Measurements from ENCODE around the gene PLEKHA1. TPM values are rescaled to one million over a fixed set of nuclear protein-coding genes. Genes with fewer than 3 reads are reported as not detected.

PLEKHA1 gene
- total and polyA plus RNA-seq, 2 of the 4 experiments (the other 2 are of a cell fraction), result 7.2 to 9.5 TPM

- Histone ChIP-seq H4K20me1 (ENCODE audit: insufficient read depth, low read length) (no peaks in the 10 kb centered on the region), H3K18ac (ENCODE audit: low read depth, low read length) (no peak overlapping the region), H4K8ac (ENCODE audit: low read depth in 2 of 2, low read length in 2 of 2) (no peak overlapping the region), H3K79me1 (ENCODE audit: low read depth in 1 of 2, low read length in 2 of 2) (no peaks in the 10 kb centered on the region), H4K5ac (ENCODE audit: low read depth, low read length) (no peak overlapping the region), H3K27me3 (ENCODE audit: control insufficient read depth, insufficient read depth, low read length) (peaks cover 13% of the 10 kb centered on the region), H3K56ac (ENCODE audit: extremely low read depth, insufficient read depth, low read length) (no peak overlapping the region), H3K4ac (ENCODE audit: low read depth, low read length) (no peak overlapping the region), H2AK5ac (ENCODE audit: low read depth, low read length) (no peak overlapping the region), H2BK20ac (ENCODE audit: low read depth, low read length) (no peak overlapping the region), H3K36me3 (ENCODE audit: control insufficient read depth, insufficient read depth, low read length) (no peaks in the 10 kb centered on the region), H4K91ac (ENCODE audit: insufficient read depth, low read depth, low read length) (no peak overlapping the region), H2AFZ (replicated peaks; ENCODE audit: low read length, poor library complexity) (no peak overlapping the region), H3K4me1 (ENCODE audit: control insufficient read depth, insufficient read depth, low read length) (no peaks in the 10 kb centered on the region), H3K9ac (ENCODE audit: low read depth, low read length) (no peak overlapping the region), H3K27ac (ENCODE audit: insufficient read depth, low read length) (no peak overlapping the region), H2BK5ac (ENCODE audit: low read depth, low read length, poor library complexity, severe bottlenecking) (no peak overlapping the region), H3K9me3 (ENCODE audit: control insufficient read depth, insufficient read depth, low read length) (no peaks in the 10 kb centered on the region), H3K9me1 (ENCODE audit: insufficient read depth, low read length) (no peaks in the 10 kb centered on the region), H3K23ac (ENCODE audit: low read depth, low read length) (no peak overlapping the region), H2AK9ac (replicated peaks; ENCODE audit: low read depth, low read length, poor library complexity) (no peak overlapping the region), H3K4me3 (ENCODE audit: insufficient read depth, low read depth, low read length) (no peak overlapping the region), H2BK15ac (ENCODE audit: low read depth, low read length) (no peak overlapping the region), H3K14ac (replicated peaks; ENCODE audit: low read depth, low read length) (no peak overlapping the region), H3K4me2 (ENCODE audit: low read depth, low read length) (no peak overlapping the region), H2BK120ac (ENCODE audit: low read depth, low read length) (no peak overlapping the region)
- no TSS peak for BruUV-seq (replicated peaks)
- TF ChIP-seq CHD1 (IDR thresholded peaks at IDR 0.05; ENCODE audit: low read depth, low read length) (no peak), POLR2A (IDR thresholded peaks at IDR 0.05; ENCODE audit: low read depth, low read length) (no peak), MAZ (IDR thresholded peaks at IDR 0.05; ENCODE audit: borderline replicate concordance, low read depth, low read length) (no peak), MAFK (IDR thresholded peaks at IDR 0.05; ENCODE audit: low read depth, low read length) (no peak), RAD21 (IDR thresholded peaks at IDR 0.05; ENCODE audit: low read length) (no peak), MXI1 (IDR thresholded peaks at IDR 0.05; ENCODE audit: borderline replicate concordance, low read depth, low read length) (no peak), RCOR1 (IDR thresholded peaks at IDR 0.05; ENCODE audit: insufficient replicate concordance, low read length) (no peak), USF2 (IDR thresholded peaks at IDR 0.05; ENCODE audit: low read depth, low read length) (no peak), SMC3 (IDR thresholded peaks at IDR 0.05; ENCODE audit: low read depth, low read length) (no peak), CEBPB (IDR thresholded peaks at IDR 0.05; ENCODE audit: low read depth, low read length) (no peak), NFE2L2 (IDR thresholded peaks at IDR 0.05; ENCODE audit: low read depth, low read length) (no peak), RFX5 (IDR thresholded peaks at IDR 0.05; ENCODE audit: low read depth, low read length) (no peak), ELK1 (IDR thresholded peaks at IDR 0.05; ENCODE audit: borderline replicate concordance, low read depth, low read length) (no peak), BHLHE40 (IDR thresholded peaks at IDR 0.05; ENCODE audit: low read depth, low read length) (no peak), FOS (IDR thresholded peaks at IDR 0.05; ENCODE audit: low read depth, low read length) (no peak)
- TF ChIP-seq, protein P1, sequence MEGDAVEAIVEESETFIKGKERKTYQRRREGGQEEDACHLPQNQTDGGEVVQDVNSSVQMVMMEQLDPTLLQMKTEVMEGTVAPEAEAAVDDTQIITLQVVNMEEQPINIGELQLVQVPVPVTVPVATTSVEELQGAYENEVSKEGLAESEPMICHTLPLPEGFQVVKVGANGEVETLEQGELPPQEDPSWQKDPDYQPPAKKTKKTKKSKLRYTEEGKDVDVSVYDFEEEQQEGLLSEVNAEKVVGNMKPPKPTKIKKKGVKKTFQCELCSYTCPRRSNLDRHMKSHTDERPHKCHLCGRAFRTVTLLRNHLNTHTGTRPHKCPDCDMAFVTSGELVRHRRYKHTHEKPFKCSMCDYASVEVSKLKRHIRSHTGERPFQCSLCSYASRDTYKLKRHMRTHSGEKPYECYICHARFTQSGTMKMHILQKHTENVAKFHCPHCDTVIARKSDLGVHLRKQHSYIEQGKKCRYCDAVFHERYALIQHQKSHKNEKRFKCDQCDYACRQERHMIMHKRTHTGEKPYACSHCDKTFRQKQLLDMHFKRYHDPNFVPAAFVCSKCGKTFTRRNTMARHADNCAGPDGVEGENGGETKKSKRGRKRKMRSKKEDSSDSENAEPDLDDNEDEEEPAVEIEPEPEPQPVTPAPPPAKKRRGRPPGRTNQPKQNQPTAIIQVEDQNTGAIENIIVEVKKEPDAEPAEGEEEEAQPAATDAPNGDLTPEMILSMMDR (conservative IDR thresholded peaks at IDR 0.05; ENCODE audit: low read depth, low read length), result no peak
- ATAC-seq (ENCODE audit: low read depth) (no peak), DNase-seq (no peak)
- in situ Hi-C loops (cut with MboI; ENCODE audit: low sequenced_read_pairs), result no loop called here
- ChIA-PET POLR2A (ENCODE audit: unreplicated experiment) (no interaction called here), CTCF (no interaction called here)
- dilution Hi-C loops (cut with HindIII; ENCODE audit: low sequenced_read_pairs, unreplicated experiment), result no loop called here
- intact Hi-C loops (cut with micrococcal nuclease), result no loop called here
- WGBS, 2 experiments (ENCODE audit: extremely low coverage in 2 of 2, insufficient read length in 1 of 2), result no CpG with 5 or more reads among the region's 5 CpGs
These were observed 48.1 kb upstream of the PLEKHA1 start for GRCh38 chr10:122326385-122326784.
